ENCODE data around the gene POLE2.

The POLE2 gene

GRCh38 chr14:49594347-49595091, 93.5 kb downstream of the POLE2 start:
- Histone ChIP-seq H3K9me3 (ENCODE audit: control insufficient read depth, insufficient read depth, low read depth, low read length) (no peaks in the 10 kb centered on the region), H3K27ac (ENCODE audit: extremely low read depth, low read depth, low read length) (peak overlapping the region; percentile 64), H3K4me1 (ENCODE audit: control insufficient read depth, insufficient read depth, low read length) (peaks cover 14% of the 10 kb centered on the region), H3K36me3 (ENCODE audit: control insufficient read depth in 2 of 2, insufficient read depth in 1 of 2, low read length in 2 of 2) (no peaks in the 10 kb centered on the region), H3K4me3 (ENCODE audit: low read depth, low read length) (no peak overlapping the region)
- TF ChIP-seq ZNF549 (tag by site-specific recombination; IDR thresholded peaks at IDR 0.05) (no peak), ZNF350 (tag by site-specific recombination; IDR thresholded peaks at IDR 0.05) (no peak), ZNF510 (tag by site-specific recombination; IDR thresholded peaks at IDR 0.05; ENCODE audit: insufficient replicate concordance) (peak; percentile 77), ZNF843 (tag by site-specific recombination; IDR thresholded peaks at IDR 0.05) (peak; percentile 35; the same call in 1 of the 2 replicates), ZNF629 (tag by site-specific recombination; IDR thresholded peaks at IDR 0.05) (no peak), PRDM1 (tag by site-specific recombination; IDR thresholded peaks at IDR 0.05) (peak; percentile 71), OSR2 (tag by site-specific recombination; IDR thresholded peaks at IDR 0.05) (0 out of 2 replicates have a peak, but pooled peaks have one; percentile 40), PRDM6 (tag by site-specific recombination; IDR thresholded peaks at IDR 0.05) (peak; percentile 47; the same call in 1 of the 2 replicates), ZXDB (tag by site-specific recombination; IDR thresholded peaks at IDR 0.05) (peak; percentile 34; the same call in 1 of the 2 replicates), FEZF1 (tag by site-specific recombination; IDR thresholded peaks at IDR 0.05) (peak; percentile 87), HOXC10 (CRISPR knock-in tag; IDR thresholded peaks at IDR 0.05) (no peak)
- POLR2A ChIA-PET, result interaction anchor here (0.7 to 3.1 kb wide), 6 partner anchors 9 to 794 kb away, joined by 3 to 27 read pairs (median 5); partner anchors contain the start of genes MGAT2, NEMF, RPL36AL and RPS29
- CTCF ChIA-PET, result interaction anchor here (1.4 to 1.6 kb wide), 2 partner anchors 8 to 267 kb away, joined by 3 to 4 read pairs; partner anchors contain the start of gene RPS29

Measured in HEK293 (cell line).